CD4-positive, alpha-beta T cell treated with Interleukin-10 for 1 hour (primary cell): ENCODE data around the gene NRXN2.

Experiments used
- DNase-seq: peaks from one replicate; pipeline ENCODE4 v3.0.0-alpha.2; 2020

Gene NRXN2

GRCh38 chr11:64560139-64560771, 162.7 kb downstream of the NRXN2 start:
- no peak for DNase-seq

DNA sequence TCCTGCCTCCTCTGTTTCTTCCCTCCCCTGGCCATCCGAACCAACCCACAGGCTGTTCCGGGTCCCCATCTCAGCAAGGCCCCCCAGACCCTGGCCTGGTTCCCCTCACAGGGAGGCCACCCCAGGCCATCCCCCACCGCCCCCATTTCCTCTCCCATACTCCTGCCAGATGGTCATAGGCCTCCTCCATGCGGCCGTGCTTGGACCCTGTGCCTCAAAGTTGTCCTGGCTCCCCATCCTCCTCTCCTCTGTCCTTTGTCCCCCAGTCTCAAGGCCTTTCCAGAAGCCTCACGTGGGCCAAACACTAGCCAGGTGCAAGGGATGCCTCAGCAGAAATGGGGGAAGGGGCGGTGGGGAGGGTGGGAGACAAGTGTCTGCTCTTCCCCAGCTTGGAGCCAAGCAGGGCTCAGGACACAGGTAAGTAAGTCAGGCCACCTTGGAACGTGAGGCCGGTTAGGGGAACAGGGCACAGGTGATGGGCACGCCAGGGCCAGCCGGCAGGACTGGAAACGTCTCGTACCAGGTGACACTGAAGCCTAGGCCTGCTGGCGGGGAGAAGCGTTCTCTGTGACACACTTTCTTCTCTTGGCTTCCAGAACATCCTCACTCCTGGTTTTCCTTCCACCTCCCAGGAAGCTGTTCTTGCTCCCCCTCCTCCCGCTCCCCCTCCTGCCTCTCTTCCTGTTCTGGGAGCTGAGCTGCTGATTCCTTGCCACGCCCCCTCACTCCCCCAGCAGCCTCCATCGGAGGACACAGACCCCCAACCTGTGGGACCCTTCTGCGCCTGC, 163.5 kb downstream of the NRXN2 start:
- no peak for DNase-seq

GRCh38 chr11:64558869-64559268, 164.1 kb downstream of the NRXN2 start:
- no peak for DNase-seq

DNA sequence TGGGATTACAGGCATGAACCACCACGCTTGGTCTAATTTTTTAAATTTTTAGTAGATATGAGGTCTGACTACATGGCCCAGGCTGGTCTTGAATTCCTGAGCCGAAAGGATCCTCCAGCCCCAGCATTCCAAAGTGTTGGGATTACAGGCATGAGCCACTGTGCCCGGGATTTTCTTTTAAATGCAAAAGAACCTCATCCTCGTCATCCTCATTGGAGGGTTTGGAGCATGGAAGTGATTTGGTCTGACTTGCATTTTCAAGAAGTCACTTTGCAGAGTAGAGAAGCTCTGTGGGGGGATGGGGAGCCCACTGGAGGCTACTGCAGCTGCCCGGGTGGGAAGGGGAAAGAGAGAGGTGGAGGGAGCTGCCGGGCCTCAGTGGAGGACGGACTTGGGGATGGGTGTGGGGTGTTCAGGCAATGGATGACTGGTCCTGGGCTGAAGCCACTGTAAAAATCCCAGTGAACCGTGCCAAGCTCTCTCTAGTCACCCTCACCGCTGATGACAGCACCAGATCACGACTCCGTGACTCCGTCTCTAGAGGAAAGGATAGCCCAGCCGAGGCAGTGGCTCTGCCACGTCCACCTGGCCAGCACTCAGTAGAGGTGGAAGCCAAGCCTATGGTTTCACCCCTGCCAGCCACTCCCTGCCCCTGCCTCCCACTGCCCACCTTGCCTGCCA, 164.8 kb downstream of the NRXN2 start:
- no peak for DNase-seq

DNA sequence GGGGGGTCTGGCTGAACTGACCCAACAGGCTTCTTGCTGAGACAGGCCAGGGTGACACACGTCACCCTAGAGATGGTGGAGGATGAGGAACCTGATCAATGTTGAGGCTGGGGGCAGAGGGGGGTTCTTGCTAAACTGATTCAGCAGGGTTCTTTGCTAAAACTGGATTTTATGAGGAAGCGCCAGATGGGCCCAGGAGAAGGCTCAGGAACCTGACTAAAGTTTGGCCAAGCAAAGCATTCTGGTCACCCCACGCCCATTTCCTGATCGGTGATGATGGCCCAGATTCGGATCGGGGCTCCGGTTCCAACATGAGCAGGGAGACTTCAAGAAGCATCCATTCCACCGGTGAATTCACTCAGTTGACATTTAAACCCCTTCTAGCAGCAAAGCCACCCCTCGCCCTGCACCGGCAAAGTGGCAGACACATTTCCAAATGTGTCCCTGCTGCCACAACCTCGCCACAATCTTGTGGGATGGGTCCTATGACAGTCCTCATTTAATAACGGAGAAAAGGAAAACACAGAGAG, 166.2 kb downstream of the NRXN2 start:
- DNase-seq: no peak
